Measurements from ENCODE around the gene MACROD1. TPM values are rescaled to one million over a fixed set of nuclear protein-coding genes. Genes with fewer than 3 reads are reported as not detected.
"Not testable (repeated sequence)": the region's sequence is repeated elsewhere in the genome, so short reads cannot be mapped to it uniquely, and the experiment has no call there.

Gene MACROD1
- total and polyA plus RNA-seq, 2 of the 13 experiments (the other 11 are each of a cell fraction or from before 2014, with no cell fraction given) = 23.1 to 34.5 TPM

GRCh38 chr11:63966444-63966843, 199.5 kb downstream of the MACROD1 start (continued):
- TF ChIP-seq ZSCAN31 (CRISPR knock-in tag; IDR thresholded peaks at IDR 0.05; ENCODE audit: low read depth) = no peak
- no peak for TF ChIP-seq REST (IDR thresholded peaks at IDR 0.05; ENCODE audit: borderline replicate concordance in 1 of 2, low read depth in 1 of 2, low read length in 2 of 2)

DNA sequence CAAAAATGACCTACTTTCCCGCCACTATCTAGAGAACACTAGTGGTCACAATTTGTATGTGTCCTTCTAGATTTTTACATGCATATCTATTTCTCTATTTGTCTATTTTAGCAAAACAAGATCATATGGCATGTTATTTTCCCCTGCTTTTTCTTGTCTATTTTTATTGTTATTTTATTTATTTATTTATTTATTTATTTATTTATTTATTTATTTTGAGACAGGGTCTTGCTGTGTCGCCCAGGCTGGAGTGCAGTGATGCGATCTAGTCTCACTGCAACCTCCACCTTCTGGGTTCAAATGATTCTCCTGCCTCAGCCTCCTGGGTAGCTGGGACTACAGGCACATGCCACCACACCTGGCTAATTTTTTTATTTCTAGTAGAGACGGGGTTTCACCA, 202.0 kb downstream of the MACROD1 start:
- H3K4me1 ChIP-seq (ENCODE audit: insufficient read depth, low read length) = peaks cover 30% of the 10 kb centered on the region
- H3K4me3 ChIP-seq (replicated peaks in 1 of 3; ENCODE audit: insufficient read depth in 1 of 3, low read depth in 2 of 3, low read length in 3 of 3); in situ Hi-C loops (cut with HindIII; ENCODE audit: extremely low pct_ligation_motif_present, low pct_unique_long_range_greater_than_20kb); H3K4me2 ChIP-seq (ENCODE audit: low read depth, low read length); DNase-seq (ENCODE audit: low spot score); H4K20me1 ChIP-seq (ENCODE audit: insufficient read depth, low read length); H3K27ac ChIP-seq (ENCODE audit: extremely low read length, insufficient read depth, low read length); H3K36me3 ChIP-seq (replicated peaks in 1 of 2; ENCODE audit: control insufficient read depth in 1 of 2, insufficient read depth in 2 of 2, low read length in 2 of 2); POLR2A ChIA-PET; H3K9ac ChIP-seq (ENCODE audit: insufficient read depth, low read depth, low read length); intact Hi-C loops (cut with micrococcal nuclease; ENCODE audit: unreplicated experiment); ATAC-seq; BruUV-seq (replicated peaks); H2AFZ ChIP-seq (ENCODE audit: low read length); H3K79me2 ChIP-seq (ENCODE audit: insufficient read depth, low read length); H3K27me3 ChIP-seq (ENCODE audit: control insufficient read depth in 1 of 2, insufficient read depth in 2 of 2, low read length in 2 of 2); H3K9me3 ChIP-seq (ENCODE audit: low read length); CTCF ChIA-PET (ENCODE audit: low intra/inter-chr PET ratio, low total read pairs); FAIRE-seq: not testable (repeated sequence)
- 95% methylated on average over 4 of the region's 4 CpGs for WGBS (ENCODE audit: low lambda C conversion rate)

Measured in HepG2 (cell line).